ENCODE results near the gene ARMC7.
"Not testable (repeated sequence)": the region's sequence is repeated elsewhere in the genome, so short reads cannot be mapped to it uniquely, and the experiment has no call there.

The ARMC7 gene

GRCh38 chr17:75159196-75160031 lies 49.6 kb downstream of the ARMC7 start:
- no peaks in the 10 kb centered on the region for H3K9me3 ChIP-seq (ENCODE audit: control insufficient read depth, low read length)
- H2AFZ ChIP-seq = no peak overlapping the region
- no peak overlapping the region for H3K4me3 ChIP-seq (ENCODE audit: low read depth, low read length)
- no peaks in the 10 kb centered on the region for H3K79me2 ChIP-seq
- no peak overlapping the region for H3K27ac ChIP-seq
- H3K4me2 ChIP-seq (ENCODE audit: low read length) = no peak overlapping the region
- H3K9ac ChIP-seq = no peak overlapping the region
- no peak for TF ChIP-seq CTCF (IDR thresholded peaks at IDR 0.05)
- H3K27me3 ChIP-seq (ENCODE audit: control insufficient read depth, insufficient read depth, low read length) = no peaks in the 10 kb centered on the region
- no peaks in the 10 kb centered on the region for H3K36me3 ChIP-seq (ENCODE audit: control insufficient read depth, insufficient read depth, low read length)
- no peaks in the 10 kb centered on the region for H3K4me1 ChIP-seq

- Histone ChIP-seq H3K4me3 (ENCODE audit: low read depth, low read length) (no peak overlapping the region), H2AFZ (no peak overlapping the region), H3K27me3 (ENCODE audit: control insufficient read depth, insufficient read depth, low read length) (no peaks in the 10 kb centered on the region), H3K4me2 (ENCODE audit: low read length) (no peak overlapping the region), H3K27ac (no peak overlapping the region), H3K9ac (no peak overlapping the region), H3K9me3 (ENCODE audit: control insufficient read depth, low read length) (no peaks in the 10 kb centered on the region), H3K4me1 (no peaks in the 10 kb centered on the region), H3K36me3 (ENCODE audit: control insufficient read depth, insufficient read depth, low read length) (no peaks in the 10 kb centered on the region), H3K79me2 (no peaks in the 10 kb centered on the region)
- TF ChIP-seq CTCF (IDR thresholded peaks at IDR 0.05) = no peak
Observed at GRCh38 chr17:75160211-75160610, 50.4 kb downstream of the ARMC7 start.

- Histone ChIP-seq H3K79me2 (no peaks in the 10 kb centered on the region), H3K9ac (no peak overlapping the region), H3K27me3 (ENCODE audit: control insufficient read depth, insufficient read depth, low read length) (no peaks in the 10 kb centered on the region), H3K4me3 (ENCODE audit: low read depth, low read length) (no peak overlapping the region), H3K36me3 (ENCODE audit: control insufficient read depth, insufficient read depth, low read length) (no peaks in the 10 kb centered on the region), H2AFZ (no peak overlapping the region), H3K4me1 (no peaks in the 10 kb centered on the region), H3K9me3 (ENCODE audit: control insufficient read depth, low read length) (no peaks in the 10 kb centered on the region), H3K4me2 (ENCODE audit: low read length) (no peak overlapping the region), H3K27ac (no peak overlapping the region)
- TF ChIP-seq CTCF (IDR thresholded peaks at IDR 0.05) = no peak
Observed at GRCh38 chr17:75163074-75163473, 53.3 kb downstream of the ARMC7 start.

- H3K9me3 ChIP-seq (ENCODE audit: control insufficient read depth, low read length); H3K36me3 ChIP-seq (ENCODE audit: control insufficient read depth, insufficient read depth, low read length): not testable (repeated sequence)
Observed at GRCh38 chr17:75164606-75165005, 54.8 kb downstream of the ARMC7 start.

GRCh38 chr17:75168998-75169397 lies 59.2 kb downstream of the ARMC7 start:
- H3K27ac ChIP-seq = no peak overlapping the region
- no peak for TF ChIP-seq CTCF (IDR thresholded peaks at IDR 0.05)
- no peaks in the 10 kb centered on the region for H3K36me3 ChIP-seq (ENCODE audit: control insufficient read depth, insufficient read depth, low read length)
- no peak overlapping the region for H3K4me3 ChIP-seq (ENCODE audit: low read depth, low read length)
- H2AFZ ChIP-seq = no peak overlapping the region
- H3K27me3 ChIP-seq (ENCODE audit: control insufficient read depth, insufficient read depth, low read length) = no peaks in the 10 kb centered on the region
- H3K79me2 ChIP-seq = peaks cover 17% of the 10 kb centered on the region
- H3K9me3 ChIP-seq (ENCODE audit: control insufficient read depth, low read length) = no peaks in the 10 kb centered on the region
- no peak overlapping the region for H3K9ac ChIP-seq
- H3K4me2 ChIP-seq (ENCODE audit: low read length) = no peak overlapping the region
- H3K4me1 ChIP-seq = no peaks in the 10 kb centered on the region

More at GRCh38 chr17:75164606-75165005, 54.8 kb downstream of the ARMC7 start:
- not testable (repeated sequence) for H3K79me2 ChIP-seq; H3K4me3 ChIP-seq (ENCODE audit: low read depth, low read length); H3K4me2 ChIP-seq (ENCODE audit: low read length); H3K27me3 ChIP-seq (ENCODE audit: control insufficient read depth, insufficient read depth, low read length); H3K4me1 ChIP-seq; H3K27ac ChIP-seq; H2AFZ ChIP-seq; H3K9ac ChIP-seq
